Subcutaneous adipose tissue (tissue), 4 donors: ENCODE results near the gene CD58. TPM values are rescaled to one million over a fixed set of nuclear protein-coding genes. Genes with fewer than 3 reads are reported as not detected.

Experiments
- total RNA-seq, 4 donors: library from RNA; depleted of rRNA; stranded (reverse); fragments of >200 nt; gene quantifications; one replicate each; pipeline ENCODE4 v1.1.0, GENCODE V29; 2016
- TF ChIP-seq, protein P1 (sequence below): fragments of 450-650 bp; IDR thresholded peaks from one replicate; pipeline ENCODE4 v1.5.1; 2016; ENCODE audit warnings: low read depth, mild to moderate bottlenecking, control low read depth, antibody characterized with exemption, moderate library complexity

The CD58 gene
- total RNA-seq, 4 donors from 2014 or later = 33.9 to 53.8 (median 43.0) TPM

DNA sequence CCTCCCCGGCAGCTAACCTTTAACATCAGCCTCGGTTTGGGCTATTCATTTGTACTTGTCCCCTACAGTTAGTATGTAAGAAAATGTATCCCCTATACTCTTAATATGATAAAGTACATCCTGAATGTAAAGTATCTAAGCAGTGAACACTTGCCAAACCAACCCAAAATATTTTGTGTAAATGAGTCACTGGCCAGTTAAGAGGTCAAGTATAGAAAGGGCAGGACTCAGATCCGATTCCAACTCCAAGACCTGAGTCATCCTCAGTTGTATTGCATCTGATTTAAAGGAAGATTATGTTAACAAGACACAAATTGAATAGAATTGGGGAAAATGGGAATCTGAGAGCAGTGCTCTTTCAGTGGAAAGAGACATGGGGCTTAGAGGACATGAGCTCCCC, 84.4 kb downstream of the CD58 start:
- TF ChIP-seq, protein P1, sequence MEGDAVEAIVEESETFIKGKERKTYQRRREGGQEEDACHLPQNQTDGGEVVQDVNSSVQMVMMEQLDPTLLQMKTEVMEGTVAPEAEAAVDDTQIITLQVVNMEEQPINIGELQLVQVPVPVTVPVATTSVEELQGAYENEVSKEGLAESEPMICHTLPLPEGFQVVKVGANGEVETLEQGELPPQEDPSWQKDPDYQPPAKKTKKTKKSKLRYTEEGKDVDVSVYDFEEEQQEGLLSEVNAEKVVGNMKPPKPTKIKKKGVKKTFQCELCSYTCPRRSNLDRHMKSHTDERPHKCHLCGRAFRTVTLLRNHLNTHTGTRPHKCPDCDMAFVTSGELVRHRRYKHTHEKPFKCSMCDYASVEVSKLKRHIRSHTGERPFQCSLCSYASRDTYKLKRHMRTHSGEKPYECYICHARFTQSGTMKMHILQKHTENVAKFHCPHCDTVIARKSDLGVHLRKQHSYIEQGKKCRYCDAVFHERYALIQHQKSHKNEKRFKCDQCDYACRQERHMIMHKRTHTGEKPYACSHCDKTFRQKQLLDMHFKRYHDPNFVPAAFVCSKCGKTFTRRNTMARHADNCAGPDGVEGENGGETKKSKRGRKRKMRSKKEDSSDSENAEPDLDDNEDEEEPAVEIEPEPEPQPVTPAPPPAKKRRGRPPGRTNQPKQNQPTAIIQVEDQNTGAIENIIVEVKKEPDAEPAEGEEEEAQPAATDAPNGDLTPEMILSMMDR = no peak

DNA sequence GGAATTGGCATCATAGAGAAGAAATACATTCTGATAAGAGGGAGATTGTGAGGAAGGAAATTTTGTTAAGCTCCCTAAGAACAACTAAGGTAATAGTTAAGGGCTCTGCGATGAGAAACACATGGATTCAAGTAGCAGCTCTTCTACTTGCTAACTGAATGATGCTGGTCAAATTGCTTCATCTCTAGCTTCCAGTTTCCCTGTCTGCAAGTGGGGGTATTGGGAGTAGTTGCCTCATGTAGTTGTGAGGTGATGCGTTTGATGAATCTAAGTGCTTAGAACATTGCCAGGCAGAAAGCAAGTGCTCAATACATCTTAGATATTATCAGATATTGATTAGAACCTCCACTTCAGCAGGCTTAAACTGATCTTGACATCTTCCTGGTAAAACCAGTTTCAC, 84.8 kb downstream of the CD58 start:
- TF ChIP-seq, protein P1 = no peak

DNA sequence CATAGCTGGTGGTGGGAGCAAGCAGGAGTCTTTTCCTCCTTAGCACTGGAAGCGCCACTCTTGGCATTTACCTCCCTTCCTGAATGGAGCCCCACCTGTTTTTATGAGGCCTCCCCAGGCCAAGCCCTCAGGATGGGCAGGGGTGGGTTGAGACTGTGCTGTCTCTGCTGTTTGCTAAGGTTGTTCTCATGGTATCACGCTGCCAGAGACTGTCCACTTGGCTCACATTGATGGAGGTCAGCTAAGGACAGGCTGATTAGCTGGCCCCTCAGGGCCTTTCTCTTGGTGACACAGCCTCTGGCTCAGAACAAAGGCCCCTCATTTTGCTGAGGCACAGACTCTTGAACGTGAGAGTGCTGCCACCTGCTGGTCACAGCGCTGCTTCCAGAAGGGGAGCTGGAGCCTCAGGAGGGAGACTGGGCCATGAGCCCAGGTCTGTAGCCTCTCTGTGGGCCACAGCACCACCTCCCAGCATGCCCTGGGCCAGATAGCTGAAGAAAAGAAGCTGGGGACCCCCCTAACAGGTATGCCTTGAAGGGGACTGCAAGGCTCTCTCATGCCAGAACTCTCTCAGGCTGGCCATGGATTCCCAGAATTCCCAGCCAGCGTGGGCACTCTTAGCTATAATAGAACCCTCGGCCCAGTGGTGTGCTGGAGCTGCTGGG, 85.6 kb downstream of the CD58 start:
- TF ChIP-seq, protein P1 = no peak

DNA sequence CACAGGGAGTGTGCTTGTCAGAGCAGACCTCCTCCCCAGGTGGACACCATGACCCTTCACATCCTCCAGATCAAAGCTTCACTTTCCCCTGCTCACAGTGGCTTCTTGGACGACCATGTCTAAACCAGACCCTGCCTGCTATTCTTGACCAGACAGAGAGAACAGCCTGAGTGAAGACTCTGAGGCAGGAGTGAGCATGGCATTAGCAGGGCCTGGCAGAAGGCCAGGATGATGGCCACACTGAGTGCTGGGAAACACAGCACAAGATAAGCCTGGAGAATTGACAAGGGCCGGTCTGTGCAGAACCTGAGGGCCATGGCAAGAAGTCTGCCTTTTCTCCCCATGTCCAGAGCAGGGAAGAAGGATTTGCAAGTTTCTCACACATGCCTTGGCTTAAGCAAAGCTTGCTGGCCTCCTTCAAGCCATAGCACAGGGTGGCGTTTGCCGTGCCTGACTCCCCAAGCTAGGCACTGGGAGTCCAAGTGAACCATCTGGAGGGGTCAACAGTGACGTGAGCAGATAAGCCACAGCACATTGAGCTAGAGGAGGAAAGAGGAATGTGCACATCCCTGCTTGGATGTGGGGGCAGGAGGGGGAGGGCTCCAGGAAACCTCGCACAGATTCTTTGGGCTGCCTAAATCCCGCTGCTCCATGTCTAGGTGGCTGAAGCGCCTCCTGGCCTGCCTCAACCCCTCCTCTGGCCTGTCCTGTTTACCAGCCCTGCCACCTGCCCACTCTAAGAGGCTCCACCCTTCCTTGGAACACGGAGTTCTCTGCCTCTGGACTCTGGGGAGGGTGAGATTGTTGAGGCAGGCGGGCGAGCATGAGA, 87.1 kb downstream of the CD58 start:
- TF ChIP-seq, protein P1 = no peak

DNA sequence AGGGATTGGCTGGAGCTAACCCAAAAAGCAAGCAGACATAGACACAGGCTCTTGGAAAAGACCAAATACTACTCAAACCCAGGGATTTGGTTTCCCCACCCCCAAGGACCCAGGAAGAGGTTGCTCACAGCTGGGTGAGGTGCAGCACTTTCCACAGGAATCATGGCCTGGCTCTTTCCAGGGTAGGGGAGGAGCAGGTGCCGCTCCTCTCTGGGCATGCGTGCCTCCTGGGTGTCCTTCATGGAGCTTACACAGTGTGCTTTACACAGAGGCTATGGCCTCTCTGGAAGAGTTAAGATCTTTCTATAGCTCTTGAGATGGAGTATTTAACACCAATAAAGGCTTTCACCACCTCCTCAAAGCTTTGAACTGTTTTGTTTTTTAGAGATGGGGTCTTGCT, 88.3 kb downstream of the CD58 start:
- TF ChIP-seq, protein P1 = no peak

DNA sequence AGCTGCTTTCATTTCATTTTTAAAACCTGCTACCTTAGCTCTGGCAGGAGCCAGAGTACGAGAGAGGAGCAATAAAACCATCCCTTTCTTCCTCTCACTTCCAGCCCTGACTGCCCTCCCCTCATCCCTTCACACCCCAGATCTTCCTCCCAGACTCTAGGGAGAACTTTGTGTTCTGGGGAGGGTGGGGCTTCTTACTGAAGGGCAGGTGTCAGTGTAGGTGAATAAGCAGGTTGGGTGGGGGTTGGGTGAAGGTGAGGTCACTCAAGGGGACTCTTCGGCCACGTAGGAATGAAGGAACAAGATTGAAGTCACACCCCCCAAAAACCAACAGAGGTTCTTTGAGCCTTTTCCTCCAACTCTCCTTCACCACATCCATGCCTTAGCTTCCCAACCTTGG, 88.9 kb downstream of the CD58 start:
- TF ChIP-seq, protein P1 = no peak

DNA sequence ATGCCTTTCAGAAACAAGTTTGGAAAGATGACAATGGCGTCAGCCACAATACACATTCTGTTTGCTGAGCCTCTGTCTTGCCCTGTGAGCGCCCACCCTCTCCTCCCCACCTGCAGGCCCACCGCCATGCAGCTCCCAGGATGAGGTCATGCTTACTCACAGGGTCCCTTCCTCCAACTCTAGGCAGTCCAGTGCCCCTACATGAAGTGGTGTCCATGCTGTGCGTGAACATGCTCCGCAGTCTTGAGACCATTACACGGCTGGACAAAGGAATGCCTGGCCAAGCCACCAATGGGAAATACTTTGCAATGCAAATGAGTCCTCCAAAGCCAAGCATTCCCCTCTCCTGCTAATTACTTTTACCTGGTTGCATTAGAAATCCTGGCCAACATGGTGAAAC, 92.2 kb downstream of the CD58 start:
- TF ChIP-seq, protein P1 = no peak
